HG03196 (cell line): ENCODE results near the gene TMEM218.
"Not testable (repeated sequence)": the region's sequence is repeated elsewhere in the genome, so short reads cannot be mapped to it uniquely, and the experiment has no call there.

Experiments
- ATAC-seq: cut with Tn5 transposase; IDR thresholded peaks from one replicate; pipeline ENCODE4 v1.9.1; 2021; ENCODE audit not compliant: unreplicated experiment

TMEM218 gene

GRCh38 chr11:125057693-125058016, 53.8 kb downstream of the TMEM218 start:
- ATAC-seq, result no peak

GRCh38 chr11:125056931-125057692, 54.3 kb downstream of the TMEM218 start:
- ATAC-seq, result no peak

GRCh38 chr11:125056111-125056510, 55.3 kb downstream of the TMEM218 start:
- ATAC-seq, result not testable (repeated sequence)

GRCh38 chr11:125055107-125055715, 56.2 kb downstream of the TMEM218 start:
- no peak for ATAC-seq

- no peak for ATAC-seq
These were observed 58.3 kb downstream of the TMEM218 start for GRCh38 chr11:125053167-125053566.

GRCh38 chr11:125052047-125052446, 59.4 kb downstream of the TMEM218 start:
- ATAC-seq, result no peak

- ATAC-seq, result no peak
These were observed 62.1 kb downstream of the TMEM218 start for GRCh38 chr11:125049164-125049792.
